HCT116 (cell line): ENCODE data around the gene GADD45A. TPM values are rescaled to one million over a fixed set of nuclear protein-coding genes. Genes with fewer than 3 reads are reported as not detected.

Experiments
- ATAC-seq: fragments of 200-7000 bp; cut with Tn5 transposase; 2 replicates; pipeline ENCODE4 v1.9.1; 2020; ENCODE audit warnings: mild to moderate bottlenecking, moderate library complexity
- BruUV-seq: library from RNA; stranded (reverse); fragments of 400-500 nt; replicated peaks from 2 replicates; lab custom pipeline; 2021; lab: Mats Ljungman, UMichigan
- CTCF ChIA-PET: fragments of 300-600 bp; sonication (Branson Sonifier 250); formaldehyde crosslinking; loops from one replicate; lab custom pipeline; 2021; ENCODE audit warnings: antibody characterized with exemption; lab: Charles Lee
- POLR2A ChIA-PET: fragments of 300-600, 350-600 bp; sonication (Branson Sonifier 250); formaldehyde crosslinking; loops from one replicate; lab custom pipeline; 2021; ENCODE audit warnings: antibody characterized with exemption; lab: Charles Lee
- RAD21 ChIA-PET, 2 experiments: fragments of 300-600 bp; sonication (Branson Sonifier 250); formaldehyde crosslinking; loops; one replicate each; lab custom pipeline; 2023; ENCODE audit warnings: low total read pairs in 2 of 2; ENCODE audit not compliant: uncharacterized antibody in 2 of 2, unreplicated experiment in 2 of 2, low non-redundant PET in 1 of 2; lab: Charles Lee
- DNase-seq: peaks from one replicate; pipeline ENCODE4 v3.0.0-alpha.2; 2010; ENCODE audit warnings: low read depth, low spot score
- H2AFZ ChIP-seq: fragments of 200-600 bp; shearing (Covaris generic), sonication (generic); 2 replicates; pipeline ENCODE4 v1.6.1; 2017; ENCODE audit warnings: low read depth, mixed run types, mixed read lengths, antibody characterized with exemption, low read length; ENCODE audit not compliant: poor library complexity, severe bottlenecking
- H3K27ac ChIP-seq: 2 replicates; pipeline ENCODE4 v1.5.1; 2012; ENCODE audit warnings: low read depth, low read length
- H3K27me3 ChIP-seq: fragments of 200-600 bp; sonication (generic); 2 replicates; pipeline ENCODE4 v1.6.1; 2016; ENCODE audit warnings: mixed run types, low read length, mixed read lengths; ENCODE audit not compliant: insufficient read depth
- H3K36me3 ChIP-seq, 2 experiments: fragments of 200-500 bp in 1 of 2; fragments of 200-600 bp in 1 of 2; sonication (Bioruptor generic) in 1 of 2; sonication (generic) in 1 of 2; 2 replicates each; pipeline versions ENCODE4 v1.5.1 to v1.6.1; 2014 to 2016; ENCODE audit warnings: low read length in 2 of 2, inconsistent platforms in 1 of 2, mixed read lengths in 1 of 2, mixed run types in 1 of 2; ENCODE audit not compliant: insufficient read depth in 2 of 2, control insufficient read depth in 1 of 2
- H3K4me1 ChIP-seq, 2 experiments: fragments of 200-600 bp in 1 of 2; sonication (generic) in 1 of 2; 2 replicates each; pipeline versions ENCODE4 v1.5.1 to v1.6.1; 2012 to 2017; ENCODE audit warnings: low read length in 2 of 2, inconsistent platforms in 1 of 2, mild to moderate bottlenecking in 1 of 2, mixed read lengths in 1 of 2, mixed run types in 1 of 2, moderate library complexity in 1 of 2; ENCODE audit not compliant: insufficient read depth in 2 of 2, control insufficient read depth in 1 of 2
- H3K4me2 ChIP-seq: fragments of 200-600 bp; sonication (generic); 2 replicates; pipeline ENCODE4 v1.6.1; 2017; ENCODE audit warnings: mixed run types, low read length, mixed read lengths
- H3K4me3 ChIP-seq, 2 experiments: fragments of 200-600 bp in 1 of 2; sonication (generic) in 1 of 2; replicated peaks in 1 of 2; 2 replicates each; pipeline ENCODE4 v1.5.1; 2011 to 2016; ENCODE audit warnings: low read length in 2 of 2, control low read depth in 1 of 2, low read depth in 1 of 2, mild to moderate bottlenecking in 1 of 2, mixed read lengths in 1 of 2, mixed run types in 1 of 2
- H3K79me2 ChIP-seq: fragments of 200-600 bp; sonication (generic); 2 replicates; pipeline ENCODE4 v1.6.1; 2017; ENCODE audit warnings: mild to moderate bottlenecking, mixed run types, low read length, moderate library complexity, mixed read lengths; ENCODE audit not compliant: insufficient read depth
- H3K9ac ChIP-seq: fragments of 200-600 bp; sonication (generic); 2 replicates; pipeline ENCODE4 v1.6.1; 2016; ENCODE audit warnings: low read length, mixed read lengths
- H3K9me2 ChIP-seq: fragments of 200-600 bp; sonication (generic), shearing (Covaris generic); 2 replicates; pipeline ENCODE4 v1.6.1; 2017; ENCODE audit warnings: mixed run types, mild to moderate bottlenecking, moderate library complexity; ENCODE audit not compliant: insufficient read depth
- H3K9me3 ChIP-seq, 2 experiments: fragments of 200-500 bp in 1 of 2; fragments of 200-600 bp in 1 of 2; sonication (Bioruptor generic) in 1 of 2; sonication (generic) in 1 of 2; 2 replicates each; pipeline ENCODE4 v1.6.1; 2014 to 2017; ENCODE audit warnings: low read length in 2 of 2, mixed read lengths in 2 of 2, inconsistent platforms in 1 of 2, low read depth in 1 of 2, mild to moderate bottlenecking in 1 of 2, mixed run types in 1 of 2, moderate library complexity in 1 of 2; ENCODE audit not compliant: control insufficient read depth in 1 of 2, insufficient read depth in 1 of 2
- H4K20me1 ChIP-seq: fragments of 200-600 bp; sonication (generic), shearing (Covaris generic); 2 replicates; pipeline ENCODE4 v1.6.1; 2017; ENCODE audit warnings: mixed run types, mild to moderate bottlenecking, moderate library complexity; ENCODE audit not compliant: insufficient read depth
- CEBPB ChIP-seq: IDR thresholded peaks from 2 replicates; pipeline ENCODE4 v1.6.1; 2012; ENCODE audit warnings: low read depth
- FOSL1 ChIP-seq: IDR thresholded peaks from 2 replicates; pipeline ENCODE4 v1.6.1; 2012; ENCODE audit warnings: low read depth
- REST ChIP-seq: IDR thresholded peaks from 2 replicates; pipeline ENCODE4 v1.6.1; 2012; ENCODE audit warnings: low read depth
- SP1 ChIP-seq: IDR thresholded peaks from 2 replicates; pipeline ENCODE4 v1.6.1; 2012; ENCODE audit warnings: low read depth
- ZBTB33 ChIP-seq: IDR thresholded peaks from 2 replicates; pipeline ENCODE4 v1.6.1; 2011; ENCODE audit warnings: mild to moderate bottlenecking, low read length, moderate library complexity; ENCODE audit not compliant: insufficient replicate concordance; ENCODE audit errors: extremely low read depth
- intact Hi-C: fragments of 100-400 bp; cut with micrococcal nuclease; formaldehyde crosslinking; loops from 2 replicates; pipeline ENCODE4 v1.10.0; 2022
- total RNA-seq: library from RNA; stranded (reverse); gene quantifications from one replicate; pipeline ENCODE4 v1.2.1, GENCODE V29; 2021; ENCODE audit not compliant: unreplicated experiment

The GADD45A gene
- total RNA-seq, 1 experiment from 2014 or later: 105 TPM

- ATAC-seq: no peak
- Histone ChIP-seq H3K4me1 (no peaks in the 10 kb centered on the region), H3K9ac (no peak overlapping the region), H3K27me3 (no peaks in the 10 kb centered on the region), H2AFZ (no peak overlapping the region), H3K27ac (no peak overlapping the region), H3K4me2 (no peak overlapping the region), H3K36me3 (no peaks in the 10 kb centered on the region), H4K20me1 (no peaks in the 10 kb centered on the region), H3K79me2 (no peaks in the 10 kb centered on the region), H3K4me3 (no peak overlapping the region), H3K9me3 (no peaks in the 10 kb centered on the region), H3K9me2 (no peaks in the 10 kb centered on the region)
- intact Hi-C loops: no loop called here
- RAD21 ChIA-PET: no interaction called here
- POLR2A ChIA-PET: no interaction called here
- no peak for TF ChIP-seq FOSL1
- no peak for TF ChIP-seq ZBTB33
- TF ChIP-seq CEBPB: no peak
- TF ChIP-seq SP1: no peak
- TF ChIP-seq REST: no peak
- no TSS peak for BruUV-seq
- CTCF ChIA-PET: interaction anchor here (1.2 kb wide), 1 partner anchor 11 kb away, joined by 3 read pairs; no protein-coding TSS in a partner anchor
- DNase-seq: no peak
Measured at GRCh38 chr1:67647036-67647798, 37.8 kb upstream of the GADD45A start.
